Transverse colon (tissue), 4 donors: ENCODE results near the gene TLK2. TPM values are rescaled to one million over a fixed set of nuclear protein-coding genes. Genes with fewer than 3 reads are reported as not detected.
A peak's percentile ranks its signal among the peaks of the same experiment; 100 is the strongest.

ENCODE experiments used
- DNase-seq: peaks from one replicate; pipeline ENCODE4 v3.0.0-alpha.2; 2019
- H3K27ac ChIP-seq, 4 donors: fragments of 200-600 bp; sonication (generic); 2 replicates each; pipeline ENCODE4 v1.5.1; 2016 to 2018; ENCODE audit warnings: inconsistent platforms in 4 of 4
- H3K27me3 ChIP-seq: fragments of 200-600 bp; sonication (generic); 2 replicates; pipeline ENCODE4 v1.5.1; 2017; ENCODE audit warnings: inconsistent platforms
- H3K36me3 ChIP-seq, 4 donors: fragments of 200-600 bp; sonication (generic); 2 replicates each; pipeline ENCODE4 v1.5.1; 2017 to 2019; ENCODE audit warnings: inconsistent platforms in 4 of 4
- H3K4me1 ChIP-seq, 4 donors: fragments of 200-600 bp; sonication (generic); 2 replicates each; pipeline ENCODE4 v1.5.1; 2017 to 2020; ENCODE audit warnings: inconsistent platforms in 4 of 4
- H3K4me3 ChIP-seq, 4 donors: fragments of 200-600 bp; sonication (generic); 1 replicate in 1 of 4; 2 replicates in 3 of 4; pipeline versions ENCODE4 v1.5.1 to v1.6.1; 2017 to 2019; ENCODE audit warnings: inconsistent platforms in 4 of 4
- H3K9me3 ChIP-seq, 2 donors: fragments of 200-600 bp; sonication (generic); 2 replicates each; pipeline ENCODE4 v1.5.1; 2017 to 2019; ENCODE audit warnings: inconsistent platforms in 2 of 2
- CTCF ChIP-seq, 5 experiments: fragments of 200-600 bp in 3 of 5; fragments of 450-650 bp in 2 of 5; sonication (generic) in 3 of 5; IDR thresholded peaks; 1 replicate in 2 of 5; 2 replicates in 3 of 5; pipeline ENCODE4 v1.5.1; 2016 to 2017; ENCODE audit warnings: antibody characterized with exemption in 5 of 5, inconsistent platforms in 3 of 5, mild to moderate bottlenecking in 2 of 5, moderate library complexity in 1 of 5
- EP300 ChIP-seq: sonication (generic); formaldehyde crosslinking; IDR thresholded peaks from one replicate; pipeline ENCODE4 v1.6.1; 2017; ENCODE audit warnings: antibody characterized with exemption, low read depth
- POLR2A ChIP-seq: fragments of 450-650 bp; IDR thresholded peaks from one replicate; pipeline ENCODE4 v1.6.1; 2016; ENCODE audit warnings: antibody characterized with exemption, mild to moderate bottlenecking, moderate library complexity
- POLR2AphosphoS5 ChIP-seq, 3 donors: sonication (generic); formaldehyde crosslinking; IDR thresholded peaks; one replicate each; pipeline ENCODE4 v1.6.1; 2016; ENCODE audit warnings: antibody characterized with exemption in 3 of 3
- WGBS, 2 donors: methylation state at CpG; one replicate each; pipeline ENCODE4 v1.1.5; 2018; ENCODE audit warnings: low coverage in 1 of 2; 5-methylcytosine and 5-hydroxymethylcytosine counted together
- in situ Hi-C, 4 donors: fragments of 200-750 bp; cut with MboI; loops; one replicate each; pipeline versions ENCODE4 v1.15.0 to v1.15.1; 2017; ENCODE audit warnings: low sequenced_read_pairs in 3 of 4, low pct_ligation_motif_present in 1 of 4, low pct_unique_long_range_greater_than_20kb in 1 of 4
- intact Hi-C: fragments of 100-400 bp; cut with DNase I; formaldehyde crosslinking; loops from one replicate; pipeline ENCODE4 v1.15.1; 2023; ENCODE audit warnings: low total_unique reads
- total RNA-seq, 4 donors: library from RNA; depleted of rRNA; stranded (reverse); fragments of >200 nt; gene quantifications; one replicate each; pipeline ENCODE4 v1.1.0, GENCODE V29; 2016

The TLK2 gene
- total RNA-seq, 4 donors from 2014 or later = 36.6 to 146 (median 46.7) TPM

- no peak for TF ChIP-seq EP300
- TF ChIP-seq POLR2A = no peak
- no peak for TF ChIP-seq POLR2AphosphoS5 (IDR thresholded peaks at IDR 0.05)
- TF ChIP-seq CTCF (IDR thresholded peaks at IDR 0.05) = no peak
- H3K4me3 ChIP-seq = no peak overlapping the region
Observed at GRCh38 chr17:62625870-62626200, 147.2 kb downstream of the TLK2 start.

DNA sequence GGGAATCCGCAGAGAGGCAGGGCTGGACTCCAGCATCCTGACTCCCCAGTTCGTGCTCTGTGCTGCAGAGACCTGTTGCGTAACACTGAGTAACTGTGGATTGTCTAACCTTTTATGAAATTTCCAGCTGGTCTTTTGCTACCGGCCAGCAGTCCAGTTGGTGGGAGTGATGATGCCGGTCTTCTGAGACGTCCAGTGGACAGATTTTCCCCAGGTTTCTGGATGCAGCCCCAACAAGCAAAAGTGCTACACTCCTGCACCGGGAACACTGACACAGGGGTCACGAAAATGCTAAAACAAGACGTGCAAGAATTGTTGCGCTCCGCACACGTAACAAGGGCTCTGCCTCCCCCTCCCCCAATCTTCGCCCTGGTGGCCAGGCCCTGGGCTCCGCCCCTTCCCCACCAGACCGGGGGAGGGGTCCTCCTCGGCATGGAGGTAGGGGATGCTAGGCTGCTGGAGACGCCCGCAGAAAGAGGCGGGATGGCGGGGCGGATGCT, 148.1 kb downstream of the TLK2 start:
- TF ChIP-seq POLR2AphosphoS5 (IDR thresholded peaks at IDR 0.05) = peak in 2 of 3 donors; percentile 32 to 58
- TF ChIP-seq EP300 = no peak
- 14 to 19% methylated on average over 6 to 21 of the region's 21 CpGs for WGBS, 2 donors
- peak overlapping the region; percentile 9 to 55 (median 29) for H3K4me3 ChIP-seq

More at GRCh38 chr17:62625870-62626200, 147.2 kb downstream of the TLK2 start:
- in situ Hi-C loops = no loop called here
- DNase-seq = no peak
- Histone ChIP-seq H3K27me3 (peaks cover 38% of the 10 kb centered on the region), H3K36me3 (no peaks in the 10 kb centered on the region), H3K9me3 (no peaks in the 10 kb centered on the region), H3K27ac (peak overlapping the region; percentile 68 to 86 (median 82)), H3K4me1 (peaks cover 0 to 33% (median 13%) of the 10 kb centered on the region in 4 donors)
- WGBS, 2 donors = 80% methylated on average over 4 of the region's 4 CpGs; no CpG with 5 or more reads in 1 of the 2 donors
- intact Hi-C loops = no loop called here

GRCh38 chr17:62627219-62627903, 148.7 kb downstream of the TLK2 start, which contains the start of gene MRC2:
Gene MRC2 (plus strand): TSS chr17:62627670. CDS start chr17:62627803, 133 bp downstream.
- Histone ChIP-seq H3K36me3 (no peaks in the 10 kb centered on the region), H3K9me3 (no peaks in the 10 kb centered on the region), H3K4me3 (peak within 1 kb of the TSS; percentile 17 to 55 (median 32)), H3K27me3 (peaks cover 38% of the 10 kb centered on the region), H3K4me1 (peaks cover 0 to 33% (median 13%) of the 10 kb centered on the region in 4 donors), H3K27ac (peak within 1 kb of the TSS; percentile 68 to 86 (median 82))
- peak; percentile 35 for DNase-seq
- TF ChIP-seq CTCF (IDR thresholded peaks at IDR 0.05) (no peak), POLR2A (no peak), EP300 (no peak), POLR2AphosphoS5 (IDR thresholded peaks at IDR 0.05) (no peak)
- WGBS, 2 donors = 1% methylated on average over 52 of the region's 68 CpGs; no CpG with 5 or more reads in 1 of the 2 donors
- in situ Hi-C loops (no loop called here), intact Hi-C loops (no loop called here)

More for the DNA sequence above, 148.1 kb downstream of the TLK2 start:
- Histone ChIP-seq H3K36me3 (no peaks in the 10 kb centered on the region), H3K4me1 (peaks cover 0 to 33% (median 13%) of the 10 kb centered on the region in 4 donors), H3K27ac (peak overlapping the region; percentile 68 to 86 (median 82)), H3K9me3 (no peaks in the 10 kb centered on the region), H3K27me3 (peaks cover 38% of the 10 kb centered on the region)
- in situ Hi-C loops = no loop called here
- DNase-seq = no peak
- intact Hi-C loops = no loop called here

GRCh38 chr17:62627904-62628633, 149.4 kb downstream of the TLK2 start:
- peak; percentile 28 for DNase-seq

More at GRCh38 chr17:62627904-62628633, 149.4 kb downstream of the TLK2 start:
- in situ Hi-C loops = no loop called here
- intact Hi-C loops = no loop called here
- peak overlapping the region; percentile 68 to 86 (median 82) for H3K27ac ChIP-seq
- no peaks in the 10 kb centered on the region for H3K9me3 ChIP-seq
- H3K36me3 ChIP-seq = no peaks in the 10 kb centered on the region
- TF ChIP-seq POLR2A = no peak
- TF ChIP-seq POLR2AphosphoS5 (IDR thresholded peaks at IDR 0.05) = no peak
- TF ChIP-seq EP300 = no peak
- no peak for TF ChIP-seq CTCF (IDR thresholded peaks at IDR 0.05)
- peaks cover 0 to 33% (median 13%) of the 10 kb centered on the region in 4 donors for H3K4me1 ChIP-seq
- peaks cover 38% of the 10 kb centered on the region for H3K27me3 ChIP-seq
- 3% methylated on average over 46 of the region's 61 CpGs; no CpG with 5 or more reads in 1 of the 2 donors for WGBS, 2 donors
- H3K4me3 ChIP-seq = peak overlapping the region; percentile 17 to 55 (median 32)
